Stomach (tissue), 4 donors: ENCODE measurements around the gene MRC1.

ENCODE experiments used
- CTCF ChIP-seq, 7 experiments: fragments of 450-650 bp in 4 of 7; fragments of 200-600 bp in 3 of 7; sonication (generic) in 3 of 7; IDR thresholded peaks; one replicate each; pipeline ENCODE4 v1.5.1; 2016 to 2019; ENCODE audit warnings: antibody characterized with exemption in 7 of 7, control low read depth in 2 of 7, mild to moderate bottlenecking in 1 of 7
- EP300 ChIP-seq: sonication (generic); formaldehyde crosslinking; IDR thresholded peaks from one replicate; pipeline ENCODE4 v1.6.1; 2017; ENCODE audit warnings: antibody characterized with exemption
- POLR2A ChIP-seq, 4 donors: fragments of 450-650 bp; IDR thresholded peaks; one replicate each; pipeline ENCODE4 v1.6.1; 2016; ENCODE audit warnings: antibody characterized with exemption in 4 of 4, control low read depth in 2 of 4, mild to moderate bottlenecking in 1 of 4, moderate library complexity in 1 of 4
- POLR2AphosphoS5 ChIP-seq, 3 donors: sonication (generic); formaldehyde crosslinking; IDR thresholded peaks; one replicate each; pipeline ENCODE4 v1.6.1; 2016; ENCODE audit warnings: antibody characterized with exemption in 3 of 3

GRCh38 chr10:17781856-17782255, 27.3 kb upstream of the MRC1 start:
- TF ChIP-seq CTCF (IDR thresholded peaks at IDR 0.05) (no peak), POLR2A (IDR thresholded peaks at IDR 0.05) (no peak), EP300 (no peak), POLR2AphosphoS5 (IDR thresholded peaks at IDR 0.05) (no peak)
